DMS53 treated with DMSO at 0.1 percent for 48 hours (cell line): ENCODE data around the gene PRDM15.
A peak's percentile ranks its signal among the peaks of the same experiment; 100 is the strongest.
"Not testable (repeated sequence)": the region's sequence is repeated elsewhere in the genome, so short reads cannot be mapped to it uniquely, and the experiment has no call there.

Source experiments
- DNase-seq: peaks from one replicate; lab custom pipeline; 2025; ENCODE audit not compliant: unreplicated experiment; lab: John Stamatoyannopoulos, UW

The PRDM15 gene

DNA sequence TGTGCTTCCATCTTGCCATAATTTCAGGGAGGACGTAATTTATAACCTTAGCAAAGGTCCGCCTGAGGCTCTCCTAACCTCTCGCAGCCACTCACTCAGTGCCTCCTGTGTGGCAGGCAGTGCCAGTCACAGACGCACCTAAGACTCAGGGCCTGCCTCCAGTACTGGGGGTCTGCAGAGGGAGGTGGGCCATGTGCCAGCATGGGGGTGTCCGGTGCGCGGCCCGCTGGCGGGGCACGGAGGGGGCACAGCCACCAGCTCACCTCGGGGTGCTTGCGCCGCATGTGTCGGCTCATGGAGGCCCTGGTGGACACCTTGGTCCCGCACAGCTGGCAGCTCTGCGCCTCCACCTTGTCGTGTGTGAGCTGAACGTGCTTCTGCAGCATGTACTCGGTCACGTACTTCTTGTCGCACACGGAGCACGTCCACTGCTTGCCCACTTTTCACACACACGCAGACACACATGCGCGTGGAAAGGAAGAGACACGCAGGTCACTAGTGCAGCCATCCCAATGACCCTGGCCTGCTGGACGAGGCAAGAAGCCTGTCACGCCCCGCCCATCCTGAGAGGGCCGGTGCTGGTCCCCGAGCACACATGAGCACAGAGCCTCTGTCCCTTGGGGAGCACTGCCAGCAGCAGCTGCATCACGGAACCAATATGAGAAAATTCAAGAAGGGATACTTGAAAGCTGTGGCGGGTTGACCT lies 69.1 kb downstream of the PRDM15 start:
- no peak for DNase-seq

DNA sequence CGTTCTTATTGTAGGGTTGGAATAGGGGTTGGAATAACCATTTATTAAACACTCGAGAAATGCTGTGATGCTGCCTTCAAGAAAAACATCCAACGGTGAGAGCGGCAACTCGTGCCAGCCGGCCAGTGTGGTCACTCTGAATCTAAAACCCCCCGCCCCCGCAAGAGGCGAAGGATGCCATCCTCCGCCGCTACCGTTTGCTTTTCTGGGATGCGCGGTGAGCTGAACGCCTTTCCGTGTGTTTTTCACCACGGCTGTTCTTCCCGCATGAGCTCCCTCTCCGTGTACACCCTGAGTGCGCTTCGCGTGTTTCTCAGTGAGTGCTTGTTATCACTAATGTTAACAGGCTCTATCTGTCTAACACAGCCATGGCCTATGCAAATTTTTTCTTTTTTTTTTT lies 70.3 kb downstream of the PRDM15 start:
- no peak for DNase-seq

DNA sequence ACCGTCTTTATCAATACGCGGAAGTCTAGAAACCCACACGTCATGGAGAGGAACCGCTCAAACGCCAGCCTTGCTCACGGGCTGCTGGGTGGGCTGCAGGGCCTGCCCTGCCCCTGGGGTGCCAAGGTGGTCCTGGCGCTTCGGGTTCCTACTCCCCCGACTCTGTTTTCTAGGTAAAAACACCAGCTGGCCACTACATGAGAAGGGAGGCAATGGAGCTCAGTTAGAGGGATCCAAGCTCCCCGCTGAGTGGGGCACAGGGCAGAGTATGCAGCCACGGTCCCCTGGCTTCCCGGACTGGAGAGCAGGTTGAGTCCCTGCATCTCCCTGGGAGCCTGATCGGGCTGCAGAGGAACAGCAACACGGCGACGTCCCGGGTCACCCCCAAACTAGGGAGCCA lies 71.0 kb downstream of the PRDM15 start:
- no peak for DNase-seq

DNA sequence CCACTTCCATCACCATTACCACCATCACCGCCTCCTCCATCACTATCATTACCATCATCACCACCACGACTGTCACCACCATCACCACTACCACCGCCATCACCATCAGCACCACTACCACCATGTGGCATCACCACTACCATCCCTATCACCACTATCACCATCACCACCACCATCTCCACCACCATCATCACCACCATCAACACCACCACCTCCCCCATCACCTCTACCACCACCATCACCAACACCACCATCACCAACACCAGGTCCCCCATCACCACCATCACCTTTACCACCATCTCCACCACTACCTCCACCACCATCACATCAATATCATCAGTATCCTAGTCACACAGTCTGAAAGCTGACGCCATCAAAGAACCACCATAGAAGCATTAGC lies 72.4 kb downstream of the PRDM15 start:
- DNase-seq = no peak

DNA sequence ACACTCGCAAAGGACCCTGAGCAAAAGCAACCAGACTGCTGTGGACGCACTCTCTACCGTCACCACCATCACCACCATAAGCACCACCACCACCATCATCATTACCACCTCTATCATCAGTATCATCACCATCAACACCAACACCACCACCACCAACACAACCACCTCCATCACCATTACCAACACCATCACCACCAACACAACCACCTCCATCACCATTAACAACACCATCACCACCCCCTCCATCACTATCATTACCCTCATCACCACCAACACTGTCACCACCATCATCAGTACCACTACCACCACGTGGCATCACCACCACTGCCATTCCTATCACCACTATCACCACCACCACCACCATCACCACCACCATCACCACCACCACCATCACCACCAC lies 73.5 kb downstream of the PRDM15 start:
- DNase-seq = no peak

DNA sequence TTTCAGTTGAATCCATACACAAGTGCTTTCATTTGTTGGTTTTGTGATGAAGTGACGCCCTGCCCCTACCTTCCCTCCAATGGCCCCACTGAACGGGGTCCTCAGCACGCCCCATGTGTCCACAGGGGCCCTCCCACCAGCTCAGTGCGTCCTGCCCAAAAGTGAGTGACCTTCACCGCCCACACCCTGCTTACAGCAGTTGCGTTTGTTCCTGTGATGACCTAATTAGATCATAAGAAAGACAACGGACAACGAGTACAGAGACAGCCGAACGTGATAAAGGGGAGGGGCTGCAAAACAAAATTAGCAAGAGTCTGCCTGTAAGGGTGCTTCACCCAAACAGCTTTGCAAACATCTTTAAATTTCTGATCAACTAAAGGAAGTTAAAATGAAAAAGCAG lies 74.1 kb downstream of the PRDM15 start:
- no peak for DNase-seq

DNA sequence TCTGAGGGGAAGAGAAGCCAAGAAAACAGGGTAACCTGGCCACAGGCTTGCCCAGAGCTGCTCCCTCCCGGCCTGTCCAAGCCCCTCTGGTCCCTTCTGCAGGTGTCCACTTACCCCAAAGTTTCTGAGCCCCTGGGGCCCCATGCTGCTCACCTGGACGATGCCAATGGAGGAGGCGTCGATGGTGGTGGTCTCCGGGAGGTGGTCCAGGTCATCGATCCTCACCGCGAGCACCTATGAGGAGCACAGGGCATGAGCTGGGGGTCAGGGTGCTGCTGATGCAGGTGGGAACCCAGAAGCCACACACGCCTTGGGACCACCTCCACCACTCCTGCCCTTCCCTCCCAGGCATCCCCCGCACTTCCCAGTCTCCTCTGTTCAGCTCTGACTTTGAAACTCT lies 74.8 kb downstream of the PRDM15 start:
- DNase-seq = no peak

DNA sequence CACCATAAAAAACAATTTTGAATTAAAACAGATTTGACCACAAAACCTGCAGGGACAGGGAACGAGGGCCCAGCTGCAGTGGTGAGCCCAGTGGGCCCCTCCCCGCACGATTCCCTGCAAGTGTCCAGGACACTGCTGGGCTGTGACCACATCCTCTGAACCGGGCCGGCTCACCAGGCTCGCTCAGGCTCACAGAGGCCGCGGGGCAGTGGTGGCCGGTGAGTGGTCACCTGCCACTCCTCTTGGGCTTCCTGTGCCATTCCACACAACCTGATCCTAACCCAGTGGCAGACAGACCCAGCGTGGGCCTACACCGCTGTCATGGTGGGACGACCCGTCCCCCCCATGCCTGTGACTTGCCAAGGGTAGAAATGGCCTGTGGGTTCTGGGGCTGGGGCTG lies 75.8 kb downstream of the PRDM15 start:
- no peak for DNase-seq

DNA sequence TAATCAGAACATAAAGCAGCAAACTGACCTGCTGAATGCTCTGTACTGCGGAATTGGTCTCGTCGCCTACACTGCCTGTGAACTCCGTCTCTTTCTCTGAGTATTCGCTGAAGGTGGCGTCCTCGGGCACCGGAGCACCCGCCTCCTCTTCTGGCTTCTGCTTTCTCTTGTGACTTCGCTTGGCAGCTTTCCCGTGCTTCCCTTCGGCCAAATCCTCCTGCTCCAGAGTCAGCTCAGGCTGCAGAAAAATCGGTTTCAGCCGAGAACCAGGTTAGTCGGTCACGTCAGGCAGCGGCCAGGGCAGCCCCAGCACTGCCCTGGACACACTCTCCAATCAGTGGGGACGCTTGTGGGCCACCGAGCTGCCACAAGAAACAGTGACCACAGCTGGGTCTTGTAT lies 76.5 kb downstream of the PRDM15 start:
- DNase-seq = no peak

DNA sequence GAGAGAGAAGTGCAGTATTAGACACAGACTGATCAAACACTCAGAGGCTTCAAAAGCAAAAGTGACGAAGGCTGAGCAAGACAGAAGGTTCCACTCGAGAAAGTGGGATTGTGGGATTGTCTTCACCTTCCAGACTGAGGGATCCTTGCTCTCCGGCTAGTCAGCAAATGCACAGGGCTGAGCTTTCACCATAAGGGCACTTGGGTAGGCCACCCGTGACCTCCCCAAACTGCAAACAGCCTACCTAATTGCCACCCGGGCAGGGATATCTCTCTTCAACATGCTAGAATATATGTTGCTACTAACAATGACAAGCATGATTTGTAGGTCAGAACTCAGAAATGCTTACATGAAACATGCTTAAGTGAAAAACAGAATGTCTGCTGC lies 77.0 kb downstream of the PRDM15 start:
- no peak for DNase-seq

DNA sequence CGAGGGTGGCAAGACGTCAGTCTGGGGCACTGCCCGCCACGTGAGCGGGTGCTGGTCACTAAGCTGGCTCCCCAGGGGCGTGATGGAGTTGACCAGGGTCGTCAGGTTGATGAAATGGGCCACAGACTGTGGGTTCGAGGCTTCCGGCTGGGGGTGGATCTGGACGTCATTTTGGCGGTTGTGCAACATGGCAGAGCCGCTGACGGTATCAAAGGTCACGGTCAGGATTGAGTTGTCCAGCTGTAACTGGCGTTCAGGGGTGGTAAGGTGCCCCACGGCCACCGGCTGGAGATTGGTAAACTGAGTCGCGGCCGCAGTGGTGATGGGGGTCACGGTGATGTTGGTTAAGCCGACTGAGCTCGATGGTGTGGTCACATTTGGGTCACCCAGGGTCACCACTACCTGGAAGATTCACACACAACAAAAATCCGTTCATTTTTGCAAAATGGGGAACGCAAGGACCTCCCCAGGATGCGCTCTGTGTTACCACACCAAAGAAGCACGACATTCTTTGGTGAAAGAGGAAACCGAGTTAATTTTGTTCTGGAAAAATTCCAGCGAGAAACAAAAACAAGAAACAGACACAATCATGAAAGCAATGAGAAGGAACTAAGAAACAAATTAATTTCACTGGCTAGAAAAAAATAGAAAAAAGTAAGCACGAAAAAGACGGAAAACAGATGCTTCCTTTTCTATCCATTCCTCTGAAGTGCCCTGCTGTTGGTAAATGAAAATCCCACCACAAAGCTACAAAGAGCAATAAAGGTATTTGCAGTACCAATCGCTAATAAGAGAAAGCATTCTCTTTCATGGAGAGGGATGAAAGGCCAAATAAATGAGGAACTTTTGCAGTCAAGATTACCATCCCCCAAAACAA lies 77.6 kb downstream of the PRDM15 start:
- DNase-seq = no peak

DNA sequence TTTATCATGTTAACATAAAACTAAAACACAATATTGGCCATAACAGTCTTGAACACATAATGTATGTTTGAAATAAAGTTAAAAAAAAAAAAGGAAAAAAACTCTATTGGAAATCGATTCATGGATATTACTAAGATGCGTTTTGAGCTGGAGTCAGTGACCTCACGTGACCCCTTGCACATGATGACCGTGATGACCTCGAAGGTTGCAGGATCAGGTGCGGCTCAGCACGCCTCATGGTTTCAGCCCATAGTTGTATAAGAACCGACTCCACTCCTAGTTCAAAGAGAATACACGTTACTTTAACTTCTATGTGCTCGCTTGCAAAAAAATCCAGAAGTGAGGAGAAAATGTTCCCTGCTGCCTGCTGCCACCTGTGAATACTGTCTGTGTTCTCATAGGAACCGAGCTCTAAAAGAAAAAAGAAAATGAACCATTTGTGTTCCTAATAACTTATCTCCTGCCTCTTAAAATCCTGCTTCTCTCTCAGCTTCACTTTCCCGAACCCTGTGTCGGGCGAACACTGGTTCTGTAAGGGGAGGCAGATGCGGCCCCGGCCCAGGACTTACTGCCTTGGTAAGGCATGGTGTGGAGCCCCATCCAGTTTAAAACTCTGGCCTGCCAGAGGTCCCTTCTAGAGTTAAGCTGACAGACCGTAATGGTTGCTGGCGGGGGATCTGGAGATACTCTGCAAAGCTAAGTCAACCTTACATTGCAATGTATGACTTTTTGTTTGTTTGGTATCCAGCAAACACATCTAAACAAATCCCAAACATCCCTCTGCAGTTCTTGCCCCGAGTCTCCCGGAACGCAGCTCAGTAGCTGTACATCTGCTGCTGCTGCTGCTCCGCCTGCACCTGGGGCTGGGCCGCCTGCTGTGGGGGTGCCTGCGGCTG lies 78.5 kb downstream of the PRDM15 start:
- no peak for DNase-seq

DNA sequence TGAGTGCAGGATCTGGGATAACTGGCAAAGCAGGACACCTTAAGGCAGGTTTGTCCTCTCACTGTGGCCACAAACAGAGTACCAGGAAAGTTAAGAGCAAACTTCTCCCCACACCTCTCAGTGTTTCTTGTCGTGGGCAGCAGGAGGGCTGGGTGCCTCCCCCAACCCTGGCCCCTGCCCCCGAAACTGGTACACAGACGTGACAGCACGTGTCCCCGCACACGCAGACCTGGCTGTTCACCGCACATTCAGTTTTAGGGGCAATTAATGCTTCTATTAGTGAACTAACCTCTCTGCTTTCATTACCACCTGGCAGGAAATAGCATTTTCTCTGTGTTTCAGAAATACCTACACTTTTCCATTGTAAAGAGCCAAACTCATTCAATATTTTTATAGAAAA lies 79.4 kb downstream of the PRDM15 start:
- DNase-seq = no peak

DNA sequence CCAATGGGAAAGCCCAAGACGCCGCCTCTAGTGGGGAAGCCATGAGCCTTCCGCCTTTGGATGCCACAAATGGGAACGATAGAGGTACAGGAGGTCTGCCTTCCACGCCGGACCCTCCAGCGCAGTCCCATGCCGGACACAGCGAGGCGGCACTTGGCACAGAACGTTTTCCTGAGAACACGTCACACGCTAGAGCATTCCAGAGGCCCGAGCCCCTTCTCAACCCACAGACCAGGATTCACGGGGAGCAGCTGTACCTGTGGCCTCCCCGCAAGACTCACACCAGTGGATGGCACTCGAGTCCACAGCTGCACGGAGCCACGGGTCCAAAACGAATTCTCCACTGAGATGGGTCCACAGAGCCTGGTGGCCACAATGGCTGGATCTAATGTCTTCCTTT lies 80.8 kb downstream of the PRDM15 start:
- DNase-seq = no peak

DNA sequence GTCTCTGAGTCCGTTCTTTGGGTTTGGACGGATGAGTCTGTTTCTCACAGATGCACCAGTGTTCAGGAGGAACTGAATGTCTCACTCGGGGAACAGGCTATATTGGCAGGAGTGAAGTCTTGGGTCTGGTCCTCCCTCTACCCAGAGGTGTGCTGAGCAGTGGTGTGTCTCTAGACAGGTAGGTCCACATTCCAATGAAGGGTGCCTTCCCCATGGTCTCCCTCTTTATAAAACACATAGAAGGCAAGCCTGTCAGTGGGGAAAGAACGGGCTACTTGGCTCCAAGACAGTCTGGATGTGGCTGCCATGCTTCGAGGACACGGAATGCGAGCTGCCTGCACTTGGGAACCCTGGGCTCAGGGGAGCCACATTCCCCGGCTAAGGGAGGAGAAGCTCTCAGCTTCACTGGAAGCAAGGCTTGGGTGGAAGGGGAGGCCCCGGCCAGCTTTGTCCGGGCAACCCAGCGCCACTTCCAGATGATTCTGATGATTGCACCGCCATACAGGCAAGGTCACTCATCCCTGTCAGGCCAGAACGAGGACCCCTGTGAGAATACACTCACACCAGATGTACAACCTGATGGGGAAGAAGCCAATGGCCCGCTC lies 82.6 kb downstream of the PRDM15 start:
- DNase-seq = no peak

DNA sequence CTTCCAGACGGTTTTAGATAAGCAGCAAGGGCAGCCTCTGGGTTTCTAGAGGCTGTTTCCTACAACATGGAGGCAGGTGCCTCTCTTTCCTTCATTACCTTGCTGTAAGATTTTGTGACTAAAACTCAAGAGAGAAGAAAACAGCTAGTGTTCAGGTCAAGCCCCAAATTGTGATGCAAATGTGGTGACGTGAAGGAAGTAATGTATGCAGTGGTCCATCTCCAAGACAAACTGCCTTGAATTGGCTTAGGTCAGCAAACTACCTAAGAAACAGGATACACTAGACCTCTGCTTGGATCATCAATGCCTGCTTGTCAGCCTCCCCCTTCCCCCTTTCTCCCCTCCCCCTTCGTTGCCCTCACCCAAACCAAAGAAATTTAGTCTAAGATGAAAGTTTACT lies 83.4 kb downstream of the PRDM15 start:
- DNase-seq = no peak

DNA sequence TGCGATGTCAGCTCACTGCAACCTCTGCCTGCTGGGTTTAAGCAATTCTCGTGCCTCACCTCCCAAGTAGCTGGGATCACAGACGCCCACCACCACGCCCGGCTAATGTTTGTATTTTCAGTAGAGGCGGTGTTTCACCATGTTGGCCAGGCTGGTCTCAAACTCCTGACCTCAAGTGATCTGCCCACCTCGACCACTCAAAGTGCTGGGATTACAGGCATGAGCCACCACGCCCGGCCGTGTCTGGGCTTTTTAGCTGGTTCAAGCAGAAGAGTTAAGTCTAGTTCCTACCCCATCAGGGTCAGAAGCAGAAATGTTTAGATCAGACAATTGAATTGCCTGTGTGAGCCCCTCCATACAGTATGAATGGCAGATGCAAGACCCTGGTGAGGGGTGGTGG lies 84.5 kb downstream of the PRDM15 start:
- DNase-seq = no peak

DNA sequence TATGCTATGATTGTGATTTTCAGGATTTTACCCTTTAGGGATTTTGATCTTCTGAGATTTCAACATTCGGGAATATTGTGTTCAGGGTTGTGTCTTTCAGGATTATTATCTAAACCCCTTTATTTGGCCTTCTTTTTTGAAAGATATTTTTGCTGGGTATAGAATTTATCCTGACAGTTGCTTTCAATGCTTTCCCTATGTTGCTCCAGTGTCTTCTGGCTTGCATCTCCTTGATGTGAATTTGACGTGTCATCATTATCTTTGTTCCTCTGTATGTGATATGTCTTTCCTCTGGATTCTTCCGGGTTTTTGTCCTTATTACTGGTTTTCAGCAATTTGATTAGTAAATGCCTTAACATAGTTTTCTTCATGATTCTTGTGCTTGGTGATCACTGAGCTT lies 86.4 kb downstream of the PRDM15 start:
- DNase-seq = no peak

DNA sequence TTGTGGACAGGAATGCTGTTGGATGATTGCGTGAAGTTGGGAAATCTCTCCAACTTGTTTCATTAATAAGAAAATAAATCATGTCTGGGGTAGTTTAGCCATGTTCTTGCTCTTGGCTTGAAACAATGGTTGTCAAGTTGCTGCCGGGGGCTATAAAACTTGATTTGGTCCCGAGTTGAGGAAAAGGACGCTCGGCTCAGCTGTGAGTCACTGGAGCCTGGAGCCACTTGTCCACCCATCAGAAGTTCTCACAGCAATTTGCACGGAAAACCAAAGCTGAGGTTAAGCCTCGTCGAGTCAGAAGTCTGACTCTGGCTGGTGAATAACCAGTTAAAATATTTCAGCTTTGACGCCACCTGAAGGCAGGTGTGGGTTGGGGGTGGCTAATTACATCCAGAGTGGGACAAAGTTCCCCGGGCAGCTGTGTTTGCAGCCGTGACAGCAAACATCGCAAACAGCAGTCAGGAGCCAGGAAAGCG lies 92.6 kb downstream of the PRDM15 start:
- peak; percentile 73 for DNase-seq

DNA sequence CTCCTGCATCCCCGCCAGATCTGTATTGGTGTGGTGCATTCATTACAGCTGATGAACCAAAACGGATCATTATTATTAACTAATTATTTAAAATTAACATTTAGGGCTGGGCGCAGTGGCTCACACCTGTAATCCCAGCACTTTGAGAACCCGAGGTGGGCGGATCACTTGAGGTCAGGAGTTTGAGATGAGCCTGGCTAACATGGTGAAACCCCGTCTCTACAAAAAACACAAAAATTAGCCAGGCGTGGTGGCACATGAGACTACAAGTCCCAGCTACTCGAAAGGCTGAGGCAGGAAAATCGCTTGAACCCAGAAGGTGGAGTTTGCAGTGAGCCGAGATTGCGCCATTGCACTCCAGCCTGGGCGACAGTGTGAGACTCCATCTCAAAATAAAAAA lies 93.9 kb downstream of the PRDM15 start:
- DNase-seq = not testable (repeated sequence)

DNA sequence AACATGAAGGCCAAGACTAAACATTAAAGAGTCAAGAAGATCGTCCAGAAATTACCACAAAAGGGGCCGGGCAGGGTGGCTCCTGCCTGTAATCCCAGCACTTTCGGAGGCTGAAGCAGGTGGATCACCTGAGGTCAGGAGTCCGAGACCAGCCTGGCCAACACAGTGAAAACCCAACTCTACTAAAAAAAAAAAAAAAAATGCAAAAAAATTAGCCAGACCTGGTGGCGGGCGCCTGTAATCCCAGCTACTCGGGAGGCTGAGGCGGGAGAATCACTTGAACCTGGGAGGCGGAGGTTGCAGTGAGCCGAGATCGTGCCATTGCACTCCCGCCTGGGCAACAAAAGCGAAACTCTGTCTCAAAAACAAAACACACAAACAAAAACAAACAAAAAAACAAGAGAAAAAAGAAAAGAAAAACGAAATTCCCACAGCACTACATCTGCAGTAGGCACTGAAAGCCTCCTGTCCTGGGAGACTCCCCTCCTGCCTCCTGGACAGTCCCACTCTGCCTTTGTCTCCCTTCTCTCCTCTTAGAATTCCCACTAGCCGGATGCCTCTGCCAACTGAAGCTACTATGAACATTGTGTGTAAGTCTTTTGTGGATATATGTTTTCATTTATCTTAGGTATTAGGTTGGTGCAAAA lies 94.6 kb downstream of the PRDM15 start:
- DNase-seq = no peak
